Smooth muscle cell (in vitro differentiated cells): ENCODE measurements around the gene TMEM8B. TPM values are rescaled to one million over a fixed set of nuclear protein-coding genes. Genes with fewer than 3 reads are reported as not detected.

Source experiments
- DNase-seq: peaks from one replicate; lab custom pipeline; 2025; ENCODE audit not compliant: unreplicated experiment; lab: John Stamatoyannopoulos, UW
- H2AFZ ChIP-seq: fragments of 200-600 bp; sonication (generic); 2 replicates; pipeline ENCODE4 v1.6.0; 2016; ENCODE audit warnings: antibody characterized with exemption, low read depth, mild to moderate bottlenecking
- H3F3A ChIP-seq: fragments of 200-600 bp; sonication (generic); 2 replicates; pipeline ENCODE4 v1.6.0; 2017; ENCODE audit warnings: antibody characterized with exemption, low read depth
- H3K27ac ChIP-seq: fragments of 200-600 bp; sonication (generic); 2 replicates; pipeline ENCODE4 v1.5.1; 2016; ENCODE audit warnings: low read depth, mild to moderate bottlenecking
- H3K27me3 ChIP-seq: fragments of 200-600 bp; sonication (generic); 2 replicates; pipeline ENCODE4 v1.6.1; 2016; ENCODE audit warnings: low read depth, mild to moderate bottlenecking
- H3K36me3 ChIP-seq: fragments of 200-600 bp; sonication (generic); 2 replicates; pipeline ENCODE4 v1.5.1; 2016; ENCODE audit warnings: low read depth
- H3K4me1 ChIP-seq: fragments of 200-600 bp; sonication (generic); 2 replicates; pipeline ENCODE4 v1.5.1; 2016; ENCODE audit warnings: low read depth
- H3K4me2 ChIP-seq: fragments of 200-600 bp; sonication (generic); 2 replicates; pipeline ENCODE4 v1.6.0; 2016; ENCODE audit warnings: mild to moderate bottlenecking
- H3K4me3 ChIP-seq: fragments of 200-600 bp; sonication (generic); 2 replicates; pipeline ENCODE4 v1.5.1; 2016; ENCODE audit warnings: mild to moderate bottlenecking
- H3K79me2 ChIP-seq: fragments of 200-600 bp; sonication (generic); 2 replicates; pipeline ENCODE4 v1.6.0; 2016; ENCODE audit warnings: low read depth, mild to moderate bottlenecking
- H3K9ac ChIP-seq: fragments of 200-600 bp; sonication (generic); 2 replicates; pipeline ENCODE4 v1.6.0; 2016; ENCODE audit warnings: low read depth
- H3K9me3 ChIP-seq: fragments of 200-600 bp; sonication (generic); replicated peaks from 2 replicates; pipeline ENCODE4 v1.5.1; 2016; ENCODE audit warnings: low read depth
- H4K20me1 ChIP-seq: fragments of 200-600 bp; sonication (generic); 2 replicates; pipeline ENCODE4 v1.6.0; 2016; ENCODE audit warnings: low read depth
- CTCF ChIP-seq: fragments of 200-600 bp; sonication (generic); IDR thresholded peaks from 2 replicates; pipeline ENCODE4 v1.5.1; 2017; ENCODE audit warnings: borderline replicate concordance, mild to moderate bottlenecking, antibody characterized with exemption; ENCODE audit not compliant: insufficient read depth, poor library complexity, severe bottlenecking
- WGBS: methylation state at CpG from one replicate; pipeline ENCODE4 v1.1.7; 2016; ENCODE audit warnings: low lambda C conversion rate; 5-methylcytosine and 5-hydroxymethylcytosine counted together
- polyA plus RNA-seq: library from polyadenylated mRNA; unstranded; fragments of >200 nt; fragmentation: Nextera tagmentation; extraction: Ambion mirVana; gene quantifications from 2 replicates; pipeline ENCODE4 v1.2.1, GENCODE V29; 2016
- total RNA-seq: library from RNA; depleted of rRNA; stranded (reverse); fragments of >200 nt; gene quantifications from 2 replicates; pipeline ENCODE4 v1.2.3, GENCODE V29; 2014

Gene TMEM8B
- total and polyA plus RNA-seq, 2 experiments from 2014 or later, result 4.9 to 18.7 TPM

- DNase-seq, result no peak
- 87% methylated on average over 5 of the region's 5 CpGs for WGBS
- Histone ChIP-seq H3F3A (no peaks in the 10 kb centered on the region), H4K20me1 (no peaks in the 10 kb centered on the region), H3K9me3 (no peaks in the 10 kb centered on the region), H3K27ac (no peak overlapping the region), H2AFZ (no peak overlapping the region), H3K4me3 (no peak overlapping the region), H3K4me2 (no peak overlapping the region), H3K9ac (no peak overlapping the region), H3K36me3 (no peaks in the 10 kb centered on the region), H3K79me2 (no peaks in the 10 kb centered on the region), H3K4me1 (no peaks in the 10 kb centered on the region), H3K27me3 (peaks cover 11% of the 10 kb centered on the region)
- TF ChIP-seq CTCF, result no peak
Observed at GRCh38 chr9:35856882-35857281, 27.9 kb downstream of the TMEM8B start.

- DNase-seq, result no peak
- no peak overlapping the region for H3K4me2 ChIP-seq
- no peak overlapping the region for H3K4me3 ChIP-seq
- no peak for TF ChIP-seq CTCF
- H3K79me2 ChIP-seq, result no peaks in the 10 kb centered on the region
- no peak overlapping the region for H2AFZ ChIP-seq
- H3K27me3 ChIP-seq, result peaks cover 11% of the 10 kb centered on the region
- no peak overlapping the region for H3K27ac ChIP-seq
- no peaks in the 10 kb centered on the region for H4K20me1 ChIP-seq
- H3F3A ChIP-seq, result no peaks in the 10 kb centered on the region
- no peaks in the 10 kb centered on the region for H3K4me1 ChIP-seq
- H3K9ac ChIP-seq, result no peak overlapping the region
- no peaks in the 10 kb centered on the region for H3K36me3 ChIP-seq
- 93% methylated on average over 5 of the region's 5 CpGs for WGBS
- H3K9me3 ChIP-seq, result no peaks in the 10 kb centered on the region
Observed at GRCh38 chr9:35858458-35858857, 29.4 kb downstream of the TMEM8B start.

GRCh38 chr9:35859310-35859989 is 30.4 kb downstream of the TMEM8B start:
- no peak for TF ChIP-seq CTCF

GRCh38 chr9:35859990-35860339 is 30.9 kb downstream of the TMEM8B start:
- Histone ChIP-seq H3K4me1 (no peaks in the 10 kb centered on the region), H3F3A (no peaks in the 10 kb centered on the region), H3K4me3 (no peak overlapping the region), H3K4me2 (no peak overlapping the region), H3K79me2 (no peaks in the 10 kb centered on the region), H2AFZ (no peak overlapping the region), H3K9me3 (no peaks in the 10 kb centered on the region), H3K9ac (no peak overlapping the region), H4K20me1 (no peaks in the 10 kb centered on the region), H3K27me3 (peaks cover 15% of the 10 kb centered on the region), H3K27ac (no peak overlapping the region), H3K36me3 (no peaks in the 10 kb centered on the region)
- 87% methylated on average over 3 of the region's 3 CpGs for WGBS
- DNase-seq, result no peak
- TF ChIP-seq CTCF, result no peak

More at GRCh38 chr9:35859310-35859989, 30.4 kb downstream of the TMEM8B start:
- Histone ChIP-seq H3K9ac (no peak overlapping the region), H3K4me2 (no peak overlapping the region), H3K36me3 (no peaks in the 10 kb centered on the region), H3K79me2 (no peaks in the 10 kb centered on the region), H3K4me1 (no peaks in the 10 kb centered on the region), H3K27ac (no peak overlapping the region), H3K27me3 (peaks cover 13% of the 10 kb centered on the region), H2AFZ (no peak overlapping the region), H3K4me3 (no peak overlapping the region), H3F3A (no peaks in the 10 kb centered on the region), H4K20me1 (no peaks in the 10 kb centered on the region), H3K9me3 (no peaks in the 10 kb centered on the region)
- no peak for DNase-seq
- WGBS, result 81% methylated on average over 16 of the region's 16 CpGs
